ENCODE results near the gene SH3RF2.
A peak's percentile ranks its signal among the peaks of the same experiment; 100 is the strongest.

DNA sequence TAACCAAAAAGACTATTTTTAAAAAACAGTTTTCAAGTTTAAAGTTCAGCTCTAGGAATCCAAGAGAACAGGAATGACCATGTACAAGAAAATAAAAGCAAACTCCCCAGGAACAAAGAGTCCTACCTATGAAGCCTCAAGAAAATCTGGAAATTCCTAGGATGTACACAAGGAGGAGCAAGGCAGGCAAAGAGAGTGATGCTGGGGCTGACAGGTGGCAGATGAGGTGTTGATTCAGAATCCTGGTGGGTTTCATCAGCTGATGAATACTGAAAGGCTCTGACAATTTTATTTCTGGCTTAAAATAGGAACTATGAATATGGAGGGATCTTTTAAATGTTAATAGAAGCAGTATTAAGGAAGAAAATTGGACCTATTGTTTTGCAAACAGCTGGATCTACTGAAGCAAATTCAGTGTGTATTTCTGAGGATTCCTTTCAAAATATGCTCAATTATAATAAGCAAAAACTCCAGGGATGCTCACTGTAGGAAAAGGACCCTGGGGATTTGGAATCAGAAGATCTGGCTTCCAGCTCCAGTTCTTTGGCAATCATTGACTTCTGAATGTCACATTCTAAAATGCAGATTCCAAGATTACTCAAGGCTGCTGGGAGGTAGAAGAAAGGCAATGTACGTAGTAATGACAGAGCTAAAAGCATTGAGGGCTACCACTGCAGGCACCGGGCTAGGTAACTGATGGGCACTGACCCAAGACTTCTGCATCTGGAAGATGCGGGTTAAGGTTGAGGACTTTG, 28.0 kb upstream of the SH3RF2 start:
- TF ChIP-seq FOXA3 (CRISPR knock-in tag; conservative IDR thresholded peaks at IDR 0.05 in 1 of 2, IDR thresholded peaks at IDR 0.05 in 1 of 2): no peak
- no peak for TF ChIP-seq MEIS2 (IDR thresholded peaks at IDR 0.05; ENCODE audit: partially characterized antibody)
- TF ChIP-seq NR2C2 (CRISPR knock-in tag; IDR thresholded peaks at IDR 0.05): no peak
- no peak for TF ChIP-seq NR2C2 (tag; IDR thresholded peaks at IDR 0.05)
- peak in 1 of 2 experiments; percentile 46; a peak in 2 of 4 replicates for TF ChIP-seq RAD21 (CRISPR knock-in tag; conservative IDR thresholded peaks at IDR 0.05 in 1 of 2, IDR thresholded peaks at IDR 0.05 in 1 of 2)
- no peak for TF ChIP-seq ZNF143 (CRISPR knock-in tag; IDR thresholded peaks at IDR 0.05)
- TF ChIP-seq ARID3A (IDR thresholded peaks at IDR 0.05; ENCODE audit: borderline replicate concordance, low read depth, low read length): no peak
- TF ChIP-seq CBX1 (IDR thresholded peaks at IDR 0.05; ENCODE audit: low read depth): no peak
- TF ChIP-seq L3MBTL2 (IDR thresholded peaks at IDR 0.05): no peak
- TF ChIP-seq RAD51 (IDR thresholded peaks at IDR 0.05; ENCODE audit: borderline replicate concordance, low read depth): no peak
- TF ChIP-seq TRIM28 (IDR thresholded peaks at IDR 0.05): no peak

All from K562 (cell line).